HEK293 (cell line): ENCODE data around the gene NLGN3.

ENCODE experiments used
- CTCF ChIA-PET: fragments of 350-600 bp; formaldehyde crosslinking; extraction: SDS; loops from one replicate; lab custom pipeline; 2021; ENCODE audit warnings: antibody characterized with exemption; lab: Yijun Ruan, JAX
- POLR2A ChIA-PET: fragments of 300-600 bp; formaldehyde crosslinking; extraction: SDS; loops from one replicate; lab custom pipeline; 2020; ENCODE audit warnings: antibody characterized with exemption, inconsistent platforms; lab: Yijun Ruan, JAX
- H3K27ac ChIP-seq: fragments of 200-500 bp; sonication (Bioruptor generic); 2 replicates; pipeline ENCODE4 v1.5.1; 2014; ENCODE audit warnings: low read depth, low read length, control low read depth, inconsistent platforms; ENCODE audit errors: extremely low read depth
- H3K36me3 ChIP-seq, 2 experiments: fragments of 200-500 bp in 1 of 2; sonication (Bioruptor generic) in 1 of 2; 1 replicate in 1 of 2; 2 replicates in 1 of 2; pipeline ENCODE4 v1.5.1; 2014 to 2017; ENCODE audit warnings: inconsistent platforms in 2 of 2, low read length in 2 of 2; ENCODE audit not compliant: control insufficient read depth in 2 of 2, insufficient read depth in 1 of 2
- H3K4me1 ChIP-seq: fragments of 200-500 bp; sonication (Bioruptor generic); 2 replicates; pipeline ENCODE4 v1.5.1; 2014; ENCODE audit warnings: mild to moderate bottlenecking, low read length, inconsistent platforms; ENCODE audit not compliant: control insufficient read depth, insufficient read depth
- H3K4me3 ChIP-seq: 2 replicates; pipeline ENCODE4 v1.5.1; 2011; ENCODE audit warnings: low read depth, mild to moderate bottlenecking, control low read depth, low read length, moderate library complexity
- H3K9me3 ChIP-seq: fragments of 200-500 bp; sonication (Bioruptor generic); 2 replicates; pipeline ENCODE4 v1.5.1; 2014; ENCODE audit warnings: low read depth, low read length, inconsistent platforms; ENCODE audit not compliant: control insufficient read depth, insufficient read depth
- ELK4 ChIP-seq: IDR thresholded peaks from 2 replicates; pipeline ENCODE4 v1.6.1; 2011; ENCODE audit warnings: mild to moderate bottlenecking, low read depth, low read length, borderline replicate concordance
- OSR2 ChIP-seq: fragments of 450-650 bp; formaldehyde crosslinking; IDR thresholded peaks from 2 replicates; pipeline ENCODE4 v1.5.1; 2016; ENCODE audit warnings: missing biosample characterization, missing genetic modification characterization
- PATZ1 ChIP-seq: fragments of 450-650 bp; formaldehyde crosslinking; IDR thresholded peaks from 2 replicates; pipeline ENCODE4 v1.5.1; 2016; ENCODE audit warnings: missing biosample characterization, missing genetic modification characterization
- SCRT2 ChIP-seq: fragments of 450-650 bp; formaldehyde crosslinking; IDR thresholded peaks from 2 replicates; pipeline ENCODE4 v1.5.1; 2016; ENCODE audit warnings: missing biosample characterization, missing genetic modification characterization
- ZNF114 ChIP-seq: fragments of 450-650 bp; formaldehyde crosslinking; IDR thresholded peaks from 2 replicates; pipeline ENCODE4 v1.5.0; 2017; ENCODE audit warnings: missing biosample characterization, missing genetic modification characterization
- ZNF121 ChIP-seq: fragments of 450-650 bp; formaldehyde crosslinking; IDR thresholded peaks from 2 replicates; pipeline ENCODE4 v1.5.1; 2016; ENCODE audit warnings: missing biosample characterization, missing genetic modification characterization
- ZNF132 ChIP-seq: fragments of 450-650 bp; formaldehyde crosslinking; IDR thresholded peaks from 2 replicates; pipeline ENCODE4 v1.5.1; 2017; ENCODE audit warnings: missing biosample characterization, missing genetic modification characterization, borderline replicate concordance
- ZNF175 ChIP-seq: fragments of 450-650 bp; formaldehyde crosslinking; IDR thresholded peaks from 2 replicates; pipeline ENCODE4 v1.5.1; 2016; ENCODE audit warnings: missing biosample characterization, missing genetic modification characterization
- ZNF394 ChIP-seq: fragments of 450-650 bp; formaldehyde crosslinking; IDR thresholded peaks from 2 replicates; pipeline ENCODE4 v1.5.1; 2016; ENCODE audit warnings: missing biosample characterization, missing genetic modification characterization, mild to moderate bottlenecking, moderate library complexity, borderline replicate concordance
- ZNF398 ChIP-seq: fragments of 450-650 bp; formaldehyde crosslinking; IDR thresholded peaks from 2 replicates; pipeline ENCODE4 v1.5.1; 2017; ENCODE audit warnings: missing biosample characterization, missing genetic modification characterization
- ZNF404 ChIP-seq: fragments of 450-650 bp; formaldehyde crosslinking; IDR thresholded peaks from 2 replicates; pipeline ENCODE4 v1.5.1; 2017; ENCODE audit warnings: missing biosample characterization, missing genetic modification characterization
- ZNF530 ChIP-seq: fragments of 450-650 bp; formaldehyde crosslinking; IDR thresholded peaks from 2 replicates; pipeline ENCODE4 v1.5.1; 2016; ENCODE audit warnings: low read depth, missing biosample characterization, missing genetic modification characterization
- ZNF544 ChIP-seq: fragments of 450-650 bp; formaldehyde crosslinking; IDR thresholded peaks from 2 replicates; pipeline ENCODE4 v1.5.0; 2017; ENCODE audit warnings: missing biosample characterization, missing genetic modification characterization
- ZNF549 ChIP-seq: fragments of 450-650 bp; IDR thresholded peaks from 2 replicates; pipeline ENCODE4 v1.5.1; 2018; ENCODE audit warnings: missing biosample characterization, missing genetic modification characterization, mild to moderate bottlenecking, inconsistent platforms, moderate library complexity
- ZNF571 ChIP-seq: fragments of 450-650 bp; formaldehyde crosslinking; IDR thresholded peaks from 2 replicates; pipeline ENCODE4 v1.5.0; 2017; ENCODE audit warnings: missing biosample characterization, missing genetic modification characterization
- ZNF600 ChIP-seq: fragments of 450-650 bp; formaldehyde crosslinking; IDR thresholded peaks from 2 replicates; pipeline ENCODE4 v1.5.1; 2016; ENCODE audit warnings: missing biosample characterization, missing genetic modification characterization
- ZNF610 ChIP-seq: fragments of 450-650 bp; formaldehyde crosslinking; IDR thresholded peaks from 2 replicates; pipeline ENCODE4 v1.5.1; 2016; ENCODE audit warnings: missing biosample characterization, missing genetic modification characterization, borderline replicate concordance
- ZNF670 ChIP-seq: fragments of 450-650 bp; formaldehyde crosslinking; IDR thresholded peaks from 2 replicates; pipeline ENCODE4 v1.5.1; 2016; ENCODE audit warnings: missing biosample characterization, missing genetic modification characterization, low read depth
- ZNF692 ChIP-seq: fragments of 450-650 bp; formaldehyde crosslinking; IDR thresholded peaks from 2 replicates; pipeline ENCODE4 v1.5.1; 2016; ENCODE audit warnings: missing biosample characterization, missing genetic modification characterization
- ZSCAN4 ChIP-seq: fragments of 450-650 bp; formaldehyde crosslinking; IDR thresholded peaks from 2 replicates; pipeline ENCODE4 v1.5.1; 2017; ENCODE audit warnings: missing biosample characterization, missing genetic modification characterization

NLGN3 gene

GRCh38 chrX:71171110-71171801, 26.6 kb downstream of the NLGN3 start:
- H3K9me3 ChIP-seq = no peaks in the 10 kb centered on the region; the same call in 1 of the 2 replicates
- CTCF ChIA-PET = no interaction called here
- no peaks in the 10 kb centered on the region for H3K4me1 ChIP-seq
- H3K36me3 ChIP-seq = no peaks in the 10 kb centered on the region
- TF ChIP-seq PATZ1 (tag by site-specific recombination) (no peak), ZNF530 (tag by site-specific recombination) (no peak), ZNF394 (tag by site-specific recombination) (no peak), ZNF175 (no peak), ZNF114 (no peak), ZNF121 (no peak), ELK4 (no peak), ZNF571 (tag by site-specific recombination) (no peak), ZNF398 (tag by site-specific recombination) (no peak), ZNF610 (tag by site-specific recombination) (no peak), ZNF692 (tag by site-specific recombination) (no peak), ZNF600 (no peak), ZNF132 (tag by site-specific recombination) (no peak), ZNF670 (tag by site-specific recombination) (no peak), OSR2 (tag by site-specific recombination) (no peak), ZNF544 (tag by site-specific recombination) (no peak), ZNF404 (tag by site-specific recombination) (no peak), SCRT2 (tag by site-specific recombination) (no peak), ZNF549 (tag by site-specific recombination) (no peak), ZSCAN4 (no peak)
- TF ChIP-seq, all 188 proteins: peak for 0
- Histone ChIP-seq H3K27ac (no peak overlapping the region), H3K4me3 (no peak overlapping the region)
- POLR2A ChIA-PET = no interaction called here
